Measurements from ENCODE around the gene LDLRAD3. TPM values are rescaled to one million over a fixed set of nuclear protein-coding genes. Genes with fewer than 3 reads are reported as not detected.
A peak's percentile ranks its signal among the peaks of the same experiment; 100 is the strongest.

The LDLRAD3 gene
- total and polyA plus RNA-seq, 12 donors = 0.87 to 5.1 (median 1.7) TPM

DNA sequence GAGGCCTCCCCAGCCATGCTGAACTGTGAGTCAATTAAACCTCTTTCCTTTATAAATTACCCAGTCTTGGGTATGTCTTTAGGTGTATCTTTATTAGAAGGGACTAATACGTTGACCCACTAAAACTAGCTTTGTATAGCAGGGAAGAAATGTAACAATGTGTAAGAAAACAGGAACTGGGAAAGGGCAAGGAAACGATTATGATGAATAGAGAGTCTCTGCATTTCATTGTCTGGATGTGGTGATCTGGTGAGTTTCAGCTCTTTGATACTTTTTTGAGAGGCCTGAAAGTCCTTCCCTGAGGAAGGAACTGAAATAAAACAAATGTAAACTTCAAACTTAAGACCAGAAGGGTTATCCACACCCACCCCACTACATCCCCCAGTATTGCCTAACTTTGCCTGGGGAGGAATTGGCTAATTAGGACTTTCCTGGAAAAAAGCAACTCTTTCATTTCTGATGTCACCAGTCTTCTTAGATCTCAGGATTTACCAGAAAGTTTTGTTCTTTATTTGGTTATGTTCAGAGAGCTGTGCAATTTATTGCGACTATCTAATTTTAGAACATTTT, 119.0 kb downstream of the LDLRAD3 start:
- H3K27ac ChIP-seq = peak overlapping the region in 1 of 10 donors; percentile 70
- DNase-seq (no peak), ATAC-seq (peak in 2 of 8 donors; percentile 11 to 56)
- H3K4me3 ChIP-seq = no peak overlapping the region
- intact Hi-C loops (cut with DNase I) = no loop called here
- WGBS, 2 donors = 74 to 84% methylated on average over 3 of the region's 3 CpGs
- no peaks in the 10 kb centered on the region for H3K27me3 ChIP-seq
- H3K36me3 ChIP-seq = no peaks in the 10 kb centered on the region
- TF ChIP-seq, protein P1, sequence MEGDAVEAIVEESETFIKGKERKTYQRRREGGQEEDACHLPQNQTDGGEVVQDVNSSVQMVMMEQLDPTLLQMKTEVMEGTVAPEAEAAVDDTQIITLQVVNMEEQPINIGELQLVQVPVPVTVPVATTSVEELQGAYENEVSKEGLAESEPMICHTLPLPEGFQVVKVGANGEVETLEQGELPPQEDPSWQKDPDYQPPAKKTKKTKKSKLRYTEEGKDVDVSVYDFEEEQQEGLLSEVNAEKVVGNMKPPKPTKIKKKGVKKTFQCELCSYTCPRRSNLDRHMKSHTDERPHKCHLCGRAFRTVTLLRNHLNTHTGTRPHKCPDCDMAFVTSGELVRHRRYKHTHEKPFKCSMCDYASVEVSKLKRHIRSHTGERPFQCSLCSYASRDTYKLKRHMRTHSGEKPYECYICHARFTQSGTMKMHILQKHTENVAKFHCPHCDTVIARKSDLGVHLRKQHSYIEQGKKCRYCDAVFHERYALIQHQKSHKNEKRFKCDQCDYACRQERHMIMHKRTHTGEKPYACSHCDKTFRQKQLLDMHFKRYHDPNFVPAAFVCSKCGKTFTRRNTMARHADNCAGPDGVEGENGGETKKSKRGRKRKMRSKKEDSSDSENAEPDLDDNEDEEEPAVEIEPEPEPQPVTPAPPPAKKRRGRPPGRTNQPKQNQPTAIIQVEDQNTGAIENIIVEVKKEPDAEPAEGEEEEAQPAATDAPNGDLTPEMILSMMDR (IDR thresholded peaks at IDR 0.05) = no peak
- H3K9me3 ChIP-seq = peaks cover 0 to 40% (median 10%) of the 10 kb centered on the region in 11 donors
- H3K4me1 ChIP-seq = peaks cover 0 to 27% (median 0%) of the 10 kb centered on the region in 9 donors

DNA sequence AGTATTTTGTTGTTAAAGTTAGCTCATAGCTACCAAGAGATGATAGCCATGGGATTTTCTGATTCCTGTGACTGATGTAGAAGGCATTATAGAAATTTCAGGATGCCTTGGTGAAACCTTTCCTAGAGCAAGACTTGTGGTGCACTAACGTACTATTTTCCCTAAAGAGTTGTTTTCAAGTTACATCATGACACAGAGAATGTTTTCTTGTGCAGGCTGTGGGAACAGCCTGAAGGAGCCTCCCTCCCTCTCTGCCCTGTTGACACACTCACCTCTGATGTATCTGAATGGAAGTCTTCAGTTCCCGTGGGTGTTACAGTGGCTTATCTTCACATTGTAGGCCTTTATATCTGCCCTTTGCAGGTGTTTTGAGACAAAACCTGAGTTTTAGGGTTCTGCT, 121.6 kb downstream of the LDLRAD3 start:
- peaks cover 0 to 30% (median 0%) of the 10 kb centered on the region in 9 donors for H3K4me1 ChIP-seq
- TF ChIP-seq, protein P1 (IDR thresholded peaks at IDR 0.05) = no peak
- DNase-seq = no peak
- peaks cover 0 to 26% (median 9%) of the 10 kb centered on the region in 11 donors for H3K9me3 ChIP-seq
- no peak overlapping the region for H3K27ac ChIP-seq
- intact Hi-C loops (cut with DNase I) = no loop called here
- no peaks in the 10 kb centered on the region for H3K36me3 ChIP-seq
- H3K27me3 ChIP-seq = no peaks in the 10 kb centered on the region
- 75 to 85% methylated on average over 2 of the region's 2 CpGs for WGBS, 2 donors
- no peak for ATAC-seq
- H3K4me3 ChIP-seq = no peak overlapping the region

DNA sequence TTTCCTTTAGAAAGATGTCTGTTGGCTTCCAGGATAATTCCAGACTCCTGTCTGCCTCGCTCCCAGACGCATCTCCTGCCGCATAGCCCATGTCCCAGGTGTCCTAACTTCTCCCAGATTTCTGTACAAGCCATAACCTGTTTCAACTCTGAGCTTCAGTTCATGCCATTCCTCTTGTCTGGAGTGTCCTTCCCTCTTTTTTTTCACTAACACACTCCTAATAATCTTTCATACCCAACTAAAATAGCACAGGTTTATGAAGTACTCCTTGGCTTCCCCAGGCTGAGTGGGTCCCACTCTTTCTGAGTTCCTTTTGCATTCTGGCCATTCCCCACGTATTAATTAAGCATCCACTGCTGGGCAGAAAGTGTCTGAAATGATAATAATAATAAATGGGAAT, 123.0 kb downstream of the LDLRAD3 start:
- Histone ChIP-seq H3K4me3 (no peak overlapping the region), H3K27me3 (no peaks in the 10 kb centered on the region), H3K27ac (no peak overlapping the region), H3K36me3 (no peaks in the 10 kb centered on the region), H3K4me1 (peaks cover 0 to 19% (median 0%) of the 10 kb centered on the region in 9 donors), H3K9me3 (peaks cover 0 to 26% (median 9%) of the 10 kb centered on the region in 11 donors)
- DNase-seq (no peak), ATAC-seq (no peak)
- intact Hi-C loops (cut with DNase I) = no loop called here
- 83 to 85% methylated on average over 4 of the region's 4 CpGs for WGBS, 2 donors
- TF ChIP-seq, protein P1 (IDR thresholded peaks at IDR 0.05) = no peak

DNA sequence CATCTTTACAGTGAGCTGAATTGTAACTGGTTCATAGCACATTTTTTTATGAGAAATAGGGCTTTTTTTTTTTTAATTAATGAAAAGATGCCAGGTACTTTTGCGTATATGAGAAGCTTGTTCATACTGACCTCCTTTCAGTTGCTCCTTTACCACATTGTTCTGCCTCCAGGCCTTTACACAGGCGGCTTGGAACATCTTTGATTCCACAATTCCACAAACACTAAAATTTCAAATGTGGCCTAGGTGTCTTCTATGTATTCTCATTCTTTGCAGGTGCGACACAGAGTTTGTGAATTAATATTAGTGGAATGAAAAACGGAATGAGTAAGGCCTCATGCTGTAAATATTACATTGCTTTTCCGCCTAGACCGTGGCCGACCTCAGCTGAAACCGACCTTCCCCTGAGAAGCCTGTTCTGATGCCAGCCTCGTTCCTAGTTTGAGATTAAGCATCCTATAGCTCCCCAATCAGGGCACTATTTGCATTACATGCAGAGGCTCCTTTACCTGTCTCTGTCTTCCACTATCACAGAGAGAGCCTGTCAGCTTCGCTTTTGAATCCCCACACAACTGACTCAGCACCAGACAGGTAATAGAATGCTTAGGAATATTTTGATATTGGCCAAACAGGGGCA, 125.8 kb downstream of the LDLRAD3 start:
- intact Hi-C loops (cut with DNase I) = loop anchor here in 1 of 10 donors (10.0 kb wide), 1 partner anchor 1005 kb away; no protein-coding TSS in a partner anchor

More for the DNA sequence above, 125.8 kb downstream of the LDLRAD3 start:
- Histone ChIP-seq H3K27me3 (no peaks in the 10 kb centered on the region), H3K4me1 (peaks cover 0 to 36% (median 13%) of the 10 kb centered on the region in 9 donors), H3K36me3 (no peaks in the 10 kb centered on the region), H3K4me3 (no peak overlapping the region), H3K27ac (no peak overlapping the region), H3K9me3 (peaks cover 0 to 20% (median 9%) of the 10 kb centered on the region in 11 donors)
- DNase-seq = no peak
- no peak for ATAC-seq
- TF ChIP-seq, protein P1 (IDR thresholded peaks at IDR 0.05) = no peak
- 88 to 90% methylated on average over 10 of the region's 10 CpGs for WGBS, 2 donors
